HUES6 (cell line): ENCODE results near the gene ILF3.

Source experiments
- H3K27ac ChIP-seq: 2 replicates; pipeline ENCODE4 v1.7.0; 2013; ENCODE audit warnings: low read depth, mild to moderate bottlenecking, low read length, inconsistent platforms
- H3K27me3 ChIP-seq: 2 replicates; pipeline ENCODE4 v1.6.1; 2013; ENCODE audit warnings: low read length; ENCODE audit not compliant: control insufficient read depth, insufficient read depth
- H3K36me3 ChIP-seq: 2 replicates; pipeline ENCODE4 v1.6.1; 2013; ENCODE audit warnings: low read length; ENCODE audit not compliant: control insufficient read depth, insufficient read depth
- H3K4me1 ChIP-seq: 2 replicates; pipeline ENCODE4 v1.6.1; 2013; ENCODE audit warnings: low read length; ENCODE audit not compliant: control insufficient read depth, insufficient read depth
- H3K4me3 ChIP-seq: 2 replicates; pipeline ENCODE4 v1.5.1; 2013; ENCODE audit warnings: low read depth, low read length
- H3K9ac ChIP-seq: one replicate; pipeline ENCODE4 v1.6.1; 2013; ENCODE audit warnings: mild to moderate bottlenecking, low read length
- H3K9me3 ChIP-seq: 2 replicates; pipeline ENCODE4 v1.6.1; 2013; ENCODE audit warnings: low read depth, low read length; ENCODE audit not compliant: control insufficient read depth, insufficient read depth

ILF3 gene

DNA sequence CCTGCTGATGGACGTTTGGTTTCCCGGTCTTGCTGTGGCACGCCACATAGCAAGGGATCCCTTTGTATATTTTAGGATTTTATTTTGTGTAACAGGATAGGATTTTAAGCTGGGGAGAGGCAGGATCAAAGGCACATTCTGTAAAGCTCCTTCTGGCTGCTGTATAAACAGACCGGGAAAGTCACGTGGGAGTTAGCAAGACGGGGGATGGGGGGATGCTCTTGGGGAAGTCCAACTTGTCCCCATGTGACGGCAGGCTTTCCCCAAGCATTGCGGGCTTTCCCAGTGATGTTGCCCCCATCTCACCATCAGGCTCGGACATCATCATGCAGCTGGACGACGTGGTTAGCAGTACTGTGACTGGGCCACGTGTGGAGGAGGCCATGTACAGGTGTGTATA, 52.8 kb downstream of the ILF3 start:
- Histone ChIP-seq H3K27ac (no peak overlapping the region), H3K4me3 (no peak overlapping the region), H3K9ac (no peak overlapping the region), H3K4me1 (no peaks in the 10 kb centered on the region), H3K27me3 (no peaks in the 10 kb centered on the region), H3K36me3 (peaks cover 14% of the 10 kb centered on the region), H3K9me3 (no peaks in the 10 kb centered on the region)

DNA sequence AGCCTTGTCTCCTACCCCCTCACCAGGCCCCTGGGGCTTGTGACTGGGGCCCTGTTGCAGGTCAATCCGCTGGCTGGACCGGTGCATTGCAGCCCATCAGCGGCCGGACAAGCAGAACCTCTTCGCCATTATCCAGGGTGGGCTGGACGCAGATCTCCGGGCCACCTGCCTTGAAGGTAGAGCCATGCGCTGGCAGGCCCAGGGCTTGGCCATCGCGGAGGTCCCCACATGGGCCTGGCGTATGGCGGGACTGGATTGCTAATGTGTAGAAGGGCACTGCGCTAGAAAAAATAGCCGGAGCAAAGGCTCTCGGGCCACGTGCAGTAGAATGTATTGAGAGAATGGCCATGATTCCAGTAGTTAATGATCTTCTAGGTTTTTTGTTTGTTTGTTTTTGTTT, 53.3 kb downstream of the ILF3 start:
- no peak overlapping the region for H3K9ac ChIP-seq
- no peaks in the 10 kb centered on the region for H3K4me1 ChIP-seq
- H3K4me3 ChIP-seq, result no peak overlapping the region
- H3K9me3 ChIP-seq, result no peaks in the 10 kb centered on the region
- peaks cover 14% of the 10 kb centered on the region for H3K36me3 ChIP-seq
- H3K27ac ChIP-seq, result no peak overlapping the region
- no peaks in the 10 kb centered on the region for H3K27me3 ChIP-seq

- Histone ChIP-seq H3K4me1 (no peaks in the 10 kb centered on the region), H3K36me3 (peaks cover 21% of the 10 kb centered on the region), H3K9me3 (no peaks in the 10 kb centered on the region), H3K9ac (no peak overlapping the region), H3K27me3 (no peaks in the 10 kb centered on the region), H3K27ac (no peak overlapping the region), H3K4me3 (no peak overlapping the region)
These were observed 54.1 kb downstream of the ILF3 start for GRCh38 chr19:10708291-10708690.

DNA sequence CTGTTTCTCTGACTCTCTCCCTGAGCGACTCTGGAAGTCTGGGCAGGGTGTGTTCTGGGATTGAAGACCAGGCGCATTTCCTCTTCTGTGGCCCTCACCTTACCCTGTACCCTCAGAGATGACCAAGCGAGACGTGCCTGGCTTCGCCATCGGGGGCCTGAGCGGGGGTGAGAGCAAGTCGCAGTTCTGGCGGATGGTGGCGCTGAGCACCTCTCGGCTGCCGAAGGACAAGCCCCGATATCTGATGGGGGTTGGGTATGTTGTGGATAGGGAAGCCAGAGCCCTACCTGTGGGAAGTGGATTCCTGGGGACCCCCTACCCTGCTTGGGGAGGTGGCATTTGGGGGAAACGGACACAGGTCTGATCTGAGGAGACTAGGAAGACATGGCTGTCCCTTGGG, 57.9 kb downstream of the ILF3 start:
- Histone ChIP-seq H3K9me3 (no peaks in the 10 kb centered on the region), H3K27me3 (no peaks in the 10 kb centered on the region), H3K4me1 (no peaks in the 10 kb centered on the region), H3K27ac (no peak overlapping the region), H3K36me3 (peaks cover 24% of the 10 kb centered on the region), H3K4me3 (no peak overlapping the region), H3K9ac (no peak overlapping the region)

DNA sequence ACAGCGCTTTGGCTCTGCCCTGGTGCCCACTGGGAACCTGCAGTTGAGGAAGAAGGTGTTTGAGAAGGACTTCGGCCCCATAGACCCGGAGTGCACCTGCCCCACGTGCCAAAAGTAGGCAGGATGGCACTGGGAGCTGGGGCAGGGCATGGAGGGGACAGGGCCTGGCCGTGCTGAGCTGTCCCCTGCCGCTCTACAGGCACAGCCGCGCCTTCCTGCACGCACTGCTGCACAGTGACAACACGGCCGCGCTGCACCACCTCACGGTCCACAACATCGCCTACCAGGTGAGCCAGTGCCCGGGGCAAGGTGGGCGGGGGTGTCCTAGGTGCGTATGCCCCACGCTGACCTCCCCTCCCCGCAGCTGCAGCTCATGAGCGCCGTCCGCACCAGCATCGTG, 58.6 kb downstream of the ILF3 start:
- H3K27me3 ChIP-seq, result no peaks in the 10 kb centered on the region
- peaks cover 20% of the 10 kb centered on the region for H3K36me3 ChIP-seq
- H3K9ac ChIP-seq, result no peak overlapping the region
- no peaks in the 10 kb centered on the region for H3K4me1 ChIP-seq
- no peak overlapping the region for H3K4me3 ChIP-seq
- H3K27ac ChIP-seq, result no peak overlapping the region
- H3K9me3 ChIP-seq, result no peaks in the 10 kb centered on the region

DNA sequence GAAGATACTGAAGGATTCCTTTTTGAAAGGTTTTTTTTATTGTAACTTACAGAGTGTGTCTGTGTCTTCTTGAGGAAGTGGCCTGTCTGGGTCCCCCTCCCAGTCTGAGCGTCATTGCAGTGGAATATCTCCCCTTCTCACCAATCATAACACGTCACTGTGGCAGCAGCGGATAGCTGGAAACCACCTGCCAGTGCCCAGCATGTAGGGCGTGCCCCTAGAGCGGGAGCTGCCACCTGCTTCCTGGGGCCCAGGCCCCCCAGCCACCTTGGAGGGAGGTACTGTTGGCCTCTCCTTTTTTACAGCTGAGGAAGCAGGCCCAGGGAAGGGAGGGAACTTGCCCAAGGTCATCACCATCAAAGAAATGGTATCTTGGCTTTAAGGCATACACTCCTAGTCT, 59.2 kb downstream of the ILF3 start:
- Histone ChIP-seq H3K27me3 (no peaks in the 10 kb centered on the region), H3K4me3 (no peak overlapping the region), H3K9me3 (no peaks in the 10 kb centered on the region), H3K27ac (no peak overlapping the region), H3K9ac (no peak overlapping the region), H3K36me3 (peaks cover 20% of the 10 kb centered on the region), H3K4me1 (no peaks in the 10 kb centered on the region)

DNA sequence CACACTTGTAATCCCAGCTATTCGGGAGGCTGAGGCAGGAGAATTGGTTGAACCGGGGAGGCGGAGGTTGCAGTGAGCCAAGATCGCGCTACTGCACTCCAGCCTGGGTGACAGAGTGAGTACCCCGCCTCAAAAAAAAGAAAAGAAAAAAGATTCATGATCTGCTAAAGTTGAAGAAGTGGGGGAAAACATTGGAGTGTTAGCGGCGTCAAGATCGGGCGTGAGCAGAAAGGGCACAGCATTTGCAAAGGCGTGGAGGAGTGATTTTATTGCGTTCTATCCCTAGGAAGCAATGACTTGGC, 62.9 kb downstream of the ILF3 start:
- H3K27ac ChIP-seq, result no peak overlapping the region
- no peaks in the 10 kb centered on the region for H3K9me3 ChIP-seq
- H3K27me3 ChIP-seq, result no peaks in the 10 kb centered on the region
- peaks cover 7% of the 10 kb centered on the region; the same call in 1 of the 2 replicates for H3K4me1 ChIP-seq
- peak overlapping the region; percentile 53 for H3K9ac ChIP-seq
- H3K4me3 ChIP-seq, result peak overlapping the region; percentile 44
- H3K36me3 ChIP-seq, result peaks cover 16% of the 10 kb centered on the region

DNA sequence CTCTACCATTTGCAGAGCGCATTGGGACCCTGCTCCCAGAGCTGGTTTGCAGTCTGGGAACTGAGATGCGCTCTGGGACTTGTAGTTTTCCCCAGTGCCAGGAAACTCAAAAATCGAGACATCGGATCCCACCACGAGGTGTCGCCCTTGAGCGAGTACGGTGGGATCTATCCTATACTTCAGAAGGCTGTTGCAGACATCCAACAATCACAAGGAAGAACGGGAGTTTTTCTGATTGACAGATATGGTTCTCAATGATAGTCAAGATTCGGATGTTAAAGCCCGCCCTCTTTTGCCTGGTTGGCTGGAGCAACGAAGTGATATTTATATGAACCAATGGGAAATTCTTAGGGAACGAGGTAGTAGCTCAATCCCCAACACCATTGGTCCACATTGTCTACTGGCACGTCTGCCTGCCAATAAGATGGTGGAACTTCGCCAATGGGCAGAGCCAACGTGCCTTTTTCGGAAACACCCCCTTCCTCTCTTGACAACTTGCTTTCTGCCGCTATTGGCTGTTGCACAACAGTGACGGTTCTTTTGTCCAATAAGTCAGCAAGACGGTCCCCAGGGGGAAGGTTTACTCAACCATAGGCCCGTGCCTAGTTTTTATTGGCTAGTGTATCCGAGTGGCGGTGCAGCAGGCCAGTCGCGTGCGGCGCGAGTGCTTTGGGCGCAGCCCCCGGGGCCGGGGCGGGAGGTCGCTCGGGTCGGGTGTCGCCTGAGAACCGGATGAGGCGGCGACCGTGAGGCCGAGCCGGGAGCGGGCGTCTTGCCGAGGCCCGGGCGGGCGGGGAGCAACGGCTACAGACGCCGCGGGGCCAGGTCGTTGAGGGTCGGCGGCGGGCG, 63.4 kb downstream of the ILF3 start, which contains the start of gene DNM2:
TSS of gene DNM2 (plus strand) at position 724 of the 849 bp plus-strand sequence. CDS start 164 bp downstream, outside the sequence.
- H3K27ac ChIP-seq, result peak within 1 kb of the TSS; percentile 85; the same call in 1 of the 2 replicates
- H3K4me1 ChIP-seq, result peaks cover 7% of the 10 kb centered on the region; the same call in 1 of the 2 replicates
- no peaks in the 10 kb centered on the region for H3K27me3 ChIP-seq
- H3K36me3 ChIP-seq, result peaks cover 16% of the 10 kb centered on the region
- peak within 1 kb of the TSS; percentile 96 for H3K9ac ChIP-seq
- peak within 1 kb of the TSS; percentile 88 for H3K4me3 ChIP-seq
- no peaks in the 10 kb centered on the region for H3K9me3 ChIP-seq

GRCh38 chr19:10718205-10719196, 64.4 kb downstream of the ILF3 start:
- Histone ChIP-seq H3K9ac (peak overlapping the region; percentile 96), H3K36me3 (peaks cover 7% of the 10 kb centered on the region), H3K27ac (peak overlapping the region; percentile 85; the same call in 1 of the 2 replicates), H3K9me3 (no peaks in the 10 kb centered on the region), H3K27me3 (no peaks in the 10 kb centered on the region), H3K4me1 (peaks cover 7% of the 10 kb centered on the region; the same call in 1 of the 2 replicates), H3K4me3 (peak overlapping the region; percentile 88)

GRCh38 chr19:10719466-10719961, 65.4 kb downstream of the ILF3 start:
- H3K27me3 ChIP-seq, result no peaks in the 10 kb centered on the region
- no peaks in the 10 kb centered on the region for H3K9me3 ChIP-seq
- no peak overlapping the region for H3K27ac ChIP-seq
- H3K4me1 ChIP-seq, result peaks cover 7% of the 10 kb centered on the region; the same call in 1 of the 2 replicates
- H3K36me3 ChIP-seq, result peaks cover 7% of the 10 kb centered on the region
- H3K4me3 ChIP-seq, result peak overlapping the region; percentile 88
- H3K9ac ChIP-seq, result peak overlapping the region; percentile 96
